Natural killer cell (primary cell): ENCODE measurements around the gene RNF31. TPM values are rescaled to one million over a fixed set of nuclear protein-coding genes. Genes with fewer than 3 reads are reported as not detected.

ENCODE experiments used
- ATAC-seq, 3 donors: fragments of 150-1000 bp in 2 of 3; fragments of 200-7000 bp in 1 of 3; cut with Tn5 transposase; 1 replicate in 1 of 3; 2 replicates in 2 of 3; pipeline ENCODE4 v1.10.0; 2021; ENCODE audit warnings: mild to moderate bottlenecking in 2 of 3, moderate library complexity in 2 of 3
- DNase-seq, 2 donors: peaks; one replicate each; pipeline versions ENCODE4 v3.0.0 to v3.0.0-alpha.2; 2013 to 2021; ENCODE audit warnings: mixed read lengths in 1 of 2
- H3K27ac ChIP-seq: one replicate; pipeline ENCODE4 v1.5.1; 2013; ENCODE audit warnings: mild to moderate bottlenecking, low read length
- H3K27me3 ChIP-seq: one replicate; pipeline ENCODE4 v1.6.1; 2013; ENCODE audit warnings: low read length; ENCODE audit not compliant: control insufficient read depth, insufficient read depth
- H3K36me3 ChIP-seq: one replicate; pipeline ENCODE4 v1.6.1; 2013; ENCODE audit warnings: low read length; ENCODE audit not compliant: control insufficient read depth, insufficient read depth
- H3K4me1 ChIP-seq: one replicate; pipeline ENCODE4 v1.6.1; 2013; ENCODE audit warnings: low read length; ENCODE audit not compliant: control insufficient read depth, insufficient read depth
- H3K4me3 ChIP-seq: one replicate; pipeline ENCODE4 v1.5.1; 2013; ENCODE audit warnings: low read length
- H3K9me3 ChIP-seq: one replicate; pipeline ENCODE4 v1.6.1; 2013; ENCODE audit warnings: low read length; ENCODE audit not compliant: control insufficient read depth, insufficient read depth
- H3K27ac Mint-ChIP-seq, 2 donors: one replicate each; pipeline ENCODE4 v1.8.0; 2022; ENCODE audit warnings: mild to moderate bottlenecking in 2 of 2, mixed read lengths in 2 of 2, moderate library complexity in 1 of 2
- H3K27me3 Mint-ChIP-seq, 2 donors: one replicate each; pipeline ENCODE4 v1.8.0; 2022; ENCODE audit warnings: low read depth in 2 of 2, mixed read lengths in 2 of 2
- H3K36me3 Mint-ChIP-seq: one replicate; pipeline ENCODE4 v1.8.0; 2022; ENCODE audit warnings: mixed read lengths
- H3K4me1 Mint-ChIP-seq, 2 donors: one replicate each; pipeline ENCODE4 v1.8.0; 2022; ENCODE audit warnings: mixed read lengths in 2 of 2
- H3K4me3 Mint-ChIP-seq: one replicate; pipeline ENCODE4 v1.8.0; 2022; ENCODE audit warnings: mild to moderate bottlenecking, moderate library complexity, mixed read lengths
- H3K9me3 Mint-ChIP-seq, 2 donors: one replicate each; pipeline ENCODE4 v1.8.0; 2022; ENCODE audit warnings: mixed read lengths in 2 of 2
- WGBS: methylation state at CpG from one replicate; pipeline ENCODE4 v1.1.7; 2013; ENCODE audit warnings: missing lambda C conversion rate; ENCODE audit not compliant: insufficient coverage; 5-methylcytosine and 5-hydroxymethylcytosine counted together
- intact Hi-C: fragments of 100-400 bp; cut with micrococcal nuclease; formaldehyde crosslinking; loops from one replicate; pipeline ENCODE4 v1.14.2; 2022
- total RNA-seq, 4 donors: library from RNA; stranded (reverse); fragments of 120-200 nt in 1 of 4; gene quantifications; one replicate each; pipeline versions ENCODE4 v1.2.3 to v1.2.4, GENCODE V29; 2013 to 2022
- TF ChIP-seq, protein P1 (sequence below): fragments of 200-600 bp; IDR thresholded peaks from one replicate; pipeline ENCODE4 v1.8.0; 2022; ENCODE audit warnings: antibody characterized with exemption

RNF31 gene
- total RNA-seq, 3 donors from 2014 or later (not counting 1 experiment from before 2014, with no cell fraction given) = 96.9 to 134 (median 125) TPM

DNA sequence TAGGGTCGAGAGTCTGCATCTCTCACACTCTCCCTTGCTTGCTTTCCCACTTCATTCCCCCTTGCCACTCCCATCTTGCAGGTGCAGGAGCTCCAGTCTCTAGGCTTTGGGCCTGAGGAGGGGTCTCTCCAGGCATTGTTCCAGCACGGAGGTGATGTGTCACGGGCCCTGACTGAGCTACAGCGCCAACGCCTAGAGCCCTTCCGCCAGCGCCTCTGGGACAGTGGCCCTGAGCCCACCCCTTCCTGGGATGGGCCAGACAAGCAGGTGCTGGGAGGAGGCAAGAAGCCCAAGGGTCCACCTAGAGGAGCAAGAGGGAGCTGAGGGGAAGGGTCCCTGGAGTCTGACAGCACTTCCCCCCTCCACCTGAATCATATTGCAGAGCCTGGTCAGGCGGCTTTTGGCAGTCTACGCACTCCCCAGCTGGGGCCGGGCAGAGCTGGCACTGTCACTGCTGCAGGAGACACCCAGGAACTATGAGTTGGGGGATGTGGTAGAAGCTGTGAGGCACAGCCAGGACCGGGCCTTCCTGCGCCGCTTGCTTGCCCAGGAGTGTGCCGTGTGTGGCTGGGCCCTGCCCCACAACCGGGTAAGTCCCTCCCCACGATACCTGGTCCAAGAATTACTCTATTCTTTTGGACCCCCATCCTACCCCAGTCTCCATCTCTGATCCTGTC, 4.2 kb downstream of the RNF31 start:
- Histone ChIP-seq H3K4me3 (no peak overlapping the region), H3K9me3 (no peaks in the 10 kb centered on the region), H3K27ac (no peak overlapping the region), H3K27me3 (no peaks in the 10 kb centered on the region), H3K36me3 (peaks cover 58% of the 10 kb centered on the region), H3K4me1 (peaks cover 12% of the 10 kb centered on the region)
- H3K27me3 Mint-ChIP-seq = no peaks in the 10 kb centered on the region
- no peak overlapping the region for H3K27ac Mint-ChIP-seq
- no peaks in the 10 kb centered on the region for H3K36me3 Mint-ChIP-seq
- H3K9me3 Mint-ChIP-seq = no peaks in the 10 kb centered on the region
- peaks cover 33 to 43% of the 10 kb centered on the region in 2 donors for H3K4me1 Mint-ChIP-seq
- 98% methylated on average over 16 of the region's 16 CpGs for WGBS
- ATAC-seq (no peak), DNase-seq (no peak)
- TF ChIP-seq, protein P1, sequence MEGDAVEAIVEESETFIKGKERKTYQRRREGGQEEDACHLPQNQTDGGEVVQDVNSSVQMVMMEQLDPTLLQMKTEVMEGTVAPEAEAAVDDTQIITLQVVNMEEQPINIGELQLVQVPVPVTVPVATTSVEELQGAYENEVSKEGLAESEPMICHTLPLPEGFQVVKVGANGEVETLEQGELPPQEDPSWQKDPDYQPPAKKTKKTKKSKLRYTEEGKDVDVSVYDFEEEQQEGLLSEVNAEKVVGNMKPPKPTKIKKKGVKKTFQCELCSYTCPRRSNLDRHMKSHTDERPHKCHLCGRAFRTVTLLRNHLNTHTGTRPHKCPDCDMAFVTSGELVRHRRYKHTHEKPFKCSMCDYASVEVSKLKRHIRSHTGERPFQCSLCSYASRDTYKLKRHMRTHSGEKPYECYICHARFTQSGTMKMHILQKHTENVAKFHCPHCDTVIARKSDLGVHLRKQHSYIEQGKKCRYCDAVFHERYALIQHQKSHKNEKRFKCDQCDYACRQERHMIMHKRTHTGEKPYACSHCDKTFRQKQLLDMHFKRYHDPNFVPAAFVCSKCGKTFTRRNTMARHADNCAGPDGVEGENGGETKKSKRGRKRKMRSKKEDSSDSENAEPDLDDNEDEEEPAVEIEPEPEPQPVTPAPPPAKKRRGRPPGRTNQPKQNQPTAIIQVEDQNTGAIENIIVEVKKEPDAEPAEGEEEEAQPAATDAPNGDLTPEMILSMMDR = no peak
- no peak overlapping the region for H3K4me3 Mint-ChIP-seq
- intact Hi-C loops = no loop called here

DNA sequence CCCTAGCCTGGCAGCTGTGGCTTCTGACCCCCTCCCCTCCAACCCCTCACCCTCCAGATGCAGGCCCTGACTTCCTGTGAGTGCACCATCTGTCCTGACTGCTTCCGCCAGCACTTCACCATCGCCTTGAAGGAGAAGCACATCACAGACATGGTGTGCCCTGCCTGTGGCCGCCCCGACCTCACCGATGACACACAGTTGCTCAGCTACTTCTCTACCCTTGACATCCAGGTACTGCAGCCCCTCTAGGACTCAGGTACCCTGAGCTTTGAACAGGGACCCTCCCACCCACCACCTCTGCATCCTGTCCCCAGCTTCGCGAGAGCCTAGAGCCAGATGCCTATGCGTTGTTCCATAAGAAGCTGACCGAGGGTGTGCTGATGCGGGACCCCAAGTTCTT, 7.8 kb downstream of the RNF31 start:
- Histone ChIP-seq H3K9me3 (no peaks in the 10 kb centered on the region), H3K4me3 (no peak overlapping the region), H3K27me3 (no peaks in the 10 kb centered on the region), H3K36me3 (peaks cover 74% of the 10 kb centered on the region), H3K4me1 (peaks cover under 1% of the 10 kb centered on the region), H3K27ac (no peak overlapping the region)
- Mint-ChIP-seq H3K9me3 (no peaks in the 10 kb centered on the region), H3K27ac (peak overlapping the region in 1 of 2 donors; percentile 56), H3K36me3 (no peaks in the 10 kb centered on the region), H3K4me3 (no peak overlapping the region), H3K4me1 (peaks cover 10 to 15% of the 10 kb centered on the region in 2 donors), H3K27me3 (no peaks in the 10 kb centered on the region)
- 97% methylated on average over 10 of the region's 10 CpGs for WGBS
- TF ChIP-seq, protein P1 = no peak
- intact Hi-C loops = no loop called here
- no peak for DNase-seq
- no peak for ATAC-seq

DNA sequence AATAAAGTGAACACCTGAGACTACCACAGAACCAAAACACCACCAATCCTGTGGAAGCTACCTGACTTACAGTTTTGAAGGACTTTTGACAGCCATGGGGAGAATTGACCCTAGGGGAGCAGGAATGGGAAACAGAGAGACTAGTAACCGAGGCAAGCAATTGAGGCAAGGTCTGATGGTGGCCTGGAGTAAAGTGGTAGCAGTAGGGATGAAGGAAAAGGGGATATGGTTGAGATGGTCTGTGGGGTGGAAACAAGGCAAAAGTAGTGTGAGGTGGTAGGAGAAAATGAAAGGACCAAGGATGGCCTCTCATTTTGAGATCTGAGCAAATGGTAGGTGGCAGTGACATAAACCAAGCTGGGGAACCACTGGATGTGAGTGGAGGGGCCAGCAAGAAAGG, 9.5 kb downstream of the RNF31 start:
- Mint-ChIP-seq H3K27me3 (no peaks in the 10 kb centered on the region), H3K4me1 (peaks cover 13 to 22% of the 10 kb centered on the region in 2 donors), H3K4me3 (no peak overlapping the region), H3K36me3 (no peaks in the 10 kb centered on the region), H3K27ac (no peak overlapping the region), H3K9me3 (no peaks in the 10 kb centered on the region)
- 92% methylated on average over 1 of the region's 1 CpG for WGBS
- no peak overlapping the region for H3K27ac ChIP-seq
- no peaks in the 10 kb centered on the region for H3K9me3 ChIP-seq
- intact Hi-C loops = no loop called here
- DNase-seq (no peak), ATAC-seq (no peak)
- TF ChIP-seq, protein P1 = no peak
- no peaks in the 10 kb centered on the region for H3K27me3 ChIP-seq
- H3K4me3 ChIP-seq = no peak overlapping the region
- H3K36me3 ChIP-seq = peaks cover 64% of the 10 kb centered on the region
- peaks cover 10% of the 10 kb centered on the region for H3K4me1 ChIP-seq

DNA sequence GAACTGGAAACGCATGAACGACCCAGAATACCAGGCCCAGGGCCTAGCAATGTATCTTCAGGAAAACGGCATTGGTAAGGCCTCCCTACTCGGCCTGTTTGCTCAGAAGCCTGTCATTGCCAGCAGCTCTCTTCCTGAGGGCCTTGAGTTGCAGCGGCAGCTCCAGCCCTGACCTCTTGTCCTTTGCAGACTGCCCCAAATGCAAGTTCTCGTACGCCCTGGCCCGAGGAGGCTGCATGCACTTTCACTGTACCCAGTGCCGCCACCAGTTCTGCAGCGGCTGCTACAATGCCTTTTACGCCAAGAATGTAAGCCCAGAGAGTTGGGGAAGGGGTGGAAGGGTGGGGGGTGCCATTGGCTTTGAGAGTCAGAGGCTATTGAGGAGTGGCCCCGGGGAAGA, 10.0 kb downstream of the RNF31 start:
- H3K4me1 ChIP-seq = peaks cover 15% of the 10 kb centered on the region
- H3K4me1 Mint-ChIP-seq = peaks cover 18 to 27% of the 10 kb centered on the region in 2 donors
- intact Hi-C loops = no loop called here
- H3K9me3 Mint-ChIP-seq = no peaks in the 10 kb centered on the region
- no peaks in the 10 kb centered on the region for H3K27me3 ChIP-seq
- no peaks in the 10 kb centered on the region for H3K9me3 ChIP-seq
- H3K27ac Mint-ChIP-seq = no peak overlapping the region
- TF ChIP-seq, protein P1 = no peak
- ATAC-seq (no peak), DNase-seq (no peak)
- no peak overlapping the region for H3K4me3 Mint-ChIP-seq
- 98% methylated on average over 12 of the region's 12 CpGs for WGBS
- H3K4me3 ChIP-seq = no peak overlapping the region
- H3K27ac ChIP-seq = no peak overlapping the region
- no peaks in the 10 kb centered on the region for H3K36me3 Mint-ChIP-seq
- peaks cover 62% of the 10 kb centered on the region for H3K36me3 ChIP-seq
- no peaks in the 10 kb centered on the region for H3K27me3 Mint-ChIP-seq
